GM19239 (cell line): ENCODE measurements around the gene SENP7.
"Not testable (repeated sequence)": the region's sequence is repeated elsewhere in the genome, so short reads cannot be mapped to it uniquely, and the experiment has no call there.

ENCODE experiments used
- DNase-seq: peaks from one replicate; pipeline ENCODE4 v3.0.0; 2011; ENCODE audit warnings: low spot score; ENCODE audit not compliant: insufficient read length
- FAIRE-seq: peaks from 2 replicates; lab custom pipeline; 2011; peaks lifted over from hg19 to GRCh38; lab: Jason Lieb, UNC

SENP7 gene

DNA sequence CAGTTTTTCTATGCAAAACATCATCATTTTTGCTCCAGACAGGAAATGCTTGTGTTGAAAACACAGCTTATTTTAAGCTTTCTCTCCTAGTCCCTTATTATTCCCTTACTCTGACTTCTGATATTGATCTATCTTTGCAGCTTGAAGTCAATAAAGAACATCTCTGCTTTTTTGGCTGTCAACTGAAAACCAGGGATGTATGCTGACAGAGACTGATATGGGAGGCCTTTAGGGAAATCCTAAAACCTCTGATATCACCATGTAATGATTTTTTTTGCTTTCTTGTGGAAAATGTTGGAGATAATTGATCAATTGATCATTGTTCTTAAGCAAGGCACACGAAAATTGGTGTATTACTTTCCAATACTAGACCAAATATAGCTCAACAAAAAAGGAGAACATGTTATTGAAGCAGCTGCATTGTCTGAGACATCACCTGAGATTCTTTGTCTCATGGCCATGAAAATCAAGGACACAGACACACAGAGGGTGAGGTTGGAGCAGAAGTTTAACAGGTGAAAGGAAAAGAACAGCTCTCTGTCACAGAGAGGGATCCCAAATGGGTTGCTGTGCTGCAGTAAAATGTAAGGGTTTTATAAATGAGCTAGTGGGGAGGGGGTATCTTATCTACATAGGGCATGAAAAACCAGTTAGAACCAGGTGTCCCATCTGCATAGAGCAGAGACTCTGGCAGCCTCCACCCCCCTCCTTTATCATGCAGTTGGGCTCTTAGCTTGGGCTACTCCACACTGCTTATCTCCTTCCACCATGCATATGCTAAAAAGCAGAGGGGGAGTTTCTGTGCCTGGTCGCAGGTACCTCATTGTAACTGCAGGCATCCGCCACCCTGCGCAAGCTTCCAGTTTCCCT, 17.0 kb upstream of the SENP7 start:
- FAIRE-seq: no peak
- DNase-seq: no peak

DNA sequence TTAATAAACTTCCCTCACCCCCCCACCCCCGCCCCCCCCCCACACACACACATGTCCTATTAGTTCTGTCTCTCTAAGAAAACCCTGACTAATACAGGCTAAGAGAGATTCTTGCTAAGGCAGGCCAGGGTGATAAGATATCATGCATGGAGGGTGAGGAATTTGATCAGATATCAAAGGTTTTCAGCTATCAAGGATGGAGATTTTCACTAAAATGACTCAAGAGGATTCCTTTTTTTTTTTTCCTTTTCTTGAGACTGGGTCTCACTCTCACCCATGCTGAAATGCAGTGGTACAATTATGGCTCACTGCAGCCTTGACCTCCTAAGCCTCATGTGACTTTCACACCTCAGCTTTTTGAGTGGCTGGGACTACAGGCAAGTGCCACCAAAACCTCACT, 14.9 kb upstream of the SENP7 start:
- no peak for FAIRE-seq

DNA sequence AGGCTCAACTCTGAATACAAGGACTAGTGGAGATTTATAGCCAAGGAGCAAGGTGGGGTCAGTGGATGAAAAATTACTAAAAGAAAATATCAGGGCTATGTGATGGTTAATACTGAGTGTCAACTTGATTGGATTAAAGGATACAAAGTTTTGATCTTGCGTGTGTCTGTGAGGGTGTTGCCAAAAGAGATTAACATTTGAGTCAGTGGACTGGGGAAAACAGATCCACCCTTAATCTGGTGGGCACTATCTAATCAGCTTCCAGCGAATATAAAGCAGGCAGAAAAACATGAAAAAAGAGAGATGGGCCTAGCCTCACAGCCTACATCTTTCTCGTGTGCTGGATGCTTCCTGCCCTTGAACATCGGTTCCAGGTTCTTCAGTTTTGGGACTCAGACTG, 14.4 kb upstream of the SENP7 start:
- no peak for FAIRE-seq
- DNase-seq: no peak

More for the DNA sequence above, 14.9 kb upstream of the SENP7 start:
- no peak for DNase-seq

DNA sequence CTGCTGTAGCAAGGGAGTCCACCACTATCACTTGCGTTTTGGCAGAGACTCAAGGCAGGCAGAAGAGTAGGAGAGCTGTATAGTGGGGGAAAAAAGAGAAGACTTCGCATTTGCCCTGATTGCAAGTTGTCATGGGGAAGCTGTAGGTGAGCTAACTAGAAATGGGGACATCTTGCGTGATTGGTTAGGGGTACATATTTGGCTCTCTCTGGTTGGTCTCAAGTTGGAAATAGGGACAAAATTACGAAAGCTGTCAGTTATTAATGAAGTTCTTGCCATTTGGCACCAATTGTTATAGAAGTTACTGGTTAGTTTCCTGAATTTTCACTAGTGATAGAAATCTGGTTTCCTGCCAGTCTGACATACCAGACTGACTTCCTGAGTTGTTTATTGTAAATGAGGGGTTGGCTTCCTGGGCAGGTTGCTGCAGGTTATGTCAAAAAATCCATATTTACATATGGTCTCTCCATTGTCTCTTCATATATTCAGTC, 8.2 kb upstream of the SENP7 start:
- DNase-seq (no peak), FAIRE-seq (no peak)

DNA sequence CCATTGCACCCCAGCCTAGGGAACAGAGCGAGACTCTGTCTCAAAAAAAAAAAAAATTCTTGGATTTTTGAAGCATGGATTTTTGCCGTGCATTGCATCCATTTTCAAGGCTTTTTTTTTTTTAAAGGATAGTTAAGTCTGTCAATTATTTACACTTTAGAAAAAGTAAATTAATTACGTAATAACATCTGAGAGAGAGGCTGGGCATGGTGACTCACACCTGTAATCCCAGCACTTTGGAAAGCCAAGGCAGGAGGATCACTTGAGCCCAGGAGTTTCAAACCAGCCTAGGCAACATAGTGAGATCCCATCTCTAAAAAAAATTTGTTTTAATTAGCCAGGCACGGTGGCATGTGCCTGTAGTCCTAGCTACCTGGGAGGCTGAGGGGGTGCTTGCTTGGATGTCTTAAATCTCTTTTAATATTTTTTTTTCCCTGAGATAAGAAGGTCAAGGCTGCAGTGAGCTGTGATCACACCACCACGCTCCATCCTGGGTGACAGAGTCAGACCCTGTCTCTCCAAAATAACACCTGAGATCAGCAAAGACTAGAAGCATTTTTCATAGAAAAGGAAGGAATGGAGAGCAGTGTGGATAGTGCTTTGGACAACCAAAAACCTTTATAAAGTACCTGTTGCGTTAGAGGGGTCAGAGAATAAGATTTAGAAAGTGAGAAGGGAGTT, 6.8 kb upstream of the SENP7 start:
- peak; percentile 14 for FAIRE-seq

DNA sequence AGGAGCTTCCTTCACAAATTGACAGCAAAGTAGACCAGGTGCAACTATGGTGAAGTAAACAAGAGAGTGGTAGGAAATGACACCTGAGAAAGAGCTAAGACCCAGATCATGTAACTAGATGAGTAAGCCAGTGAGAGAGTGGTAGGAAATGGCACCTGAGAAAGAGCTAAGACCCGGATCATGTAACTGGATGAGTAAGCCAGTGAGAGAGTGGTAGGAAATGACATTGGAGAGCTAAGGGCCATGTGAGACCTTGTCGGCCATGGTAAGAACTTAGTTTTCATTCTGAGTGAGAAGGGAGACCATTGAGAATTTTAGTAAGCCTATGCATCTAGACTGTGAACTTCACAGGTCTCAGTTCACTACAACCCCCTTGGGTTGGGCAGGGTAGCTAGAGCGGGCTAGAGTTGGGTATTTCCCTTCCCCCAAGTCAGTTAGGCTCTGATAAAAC, 5.4 kb upstream of the SENP7 start:
- DNase-seq (peak; percentile 49), FAIRE-seq (peak; percentile 99)

More for the DNA sequence above, 6.8 kb upstream of the SENP7 start:
- no peak for DNase-seq

DNA sequence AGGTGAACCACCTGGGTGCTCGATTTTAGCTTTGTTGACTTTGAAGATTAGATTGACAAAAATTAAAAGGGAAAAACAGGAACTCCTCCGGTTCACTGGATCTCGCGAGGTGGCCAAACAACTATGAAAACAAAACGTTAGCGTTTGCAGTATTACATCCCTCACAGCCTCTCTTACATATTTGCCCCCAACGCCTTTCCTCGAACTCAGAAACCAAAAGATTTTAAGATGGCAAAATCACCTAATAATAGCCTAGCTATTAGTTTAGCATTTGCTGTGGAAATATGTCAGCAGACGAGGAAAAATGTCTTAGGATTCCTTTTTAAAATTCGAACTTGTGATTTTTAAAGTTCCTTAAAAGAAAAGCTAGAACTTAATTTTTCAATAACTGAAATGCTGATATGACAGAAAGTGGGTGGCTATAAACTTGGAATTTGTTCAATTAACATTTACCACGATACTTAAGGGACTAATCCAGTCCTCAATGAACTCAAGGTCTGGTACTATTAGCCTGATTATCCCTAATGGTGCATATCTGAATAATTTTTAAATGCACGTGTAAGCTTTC, 491 bp upstream of the SENP7 start:
- FAIRE-seq: no peak
- peak; percentile 39 for DNase-seq

DNA sequence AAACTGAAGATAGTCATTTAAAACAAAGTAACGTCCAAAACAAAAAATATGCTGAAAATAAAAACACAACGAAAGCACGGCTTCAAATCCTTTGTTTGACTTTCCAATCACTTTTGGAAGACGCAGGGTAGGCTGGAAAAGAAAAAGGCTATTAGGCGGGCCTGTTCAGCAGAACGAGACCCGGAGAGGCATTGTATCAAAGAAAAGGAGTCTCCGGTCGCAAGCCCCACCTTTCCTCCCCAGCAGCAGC, 691 bp downstream of the SENP7 start:
- no peak for FAIRE-seq

DNA sequence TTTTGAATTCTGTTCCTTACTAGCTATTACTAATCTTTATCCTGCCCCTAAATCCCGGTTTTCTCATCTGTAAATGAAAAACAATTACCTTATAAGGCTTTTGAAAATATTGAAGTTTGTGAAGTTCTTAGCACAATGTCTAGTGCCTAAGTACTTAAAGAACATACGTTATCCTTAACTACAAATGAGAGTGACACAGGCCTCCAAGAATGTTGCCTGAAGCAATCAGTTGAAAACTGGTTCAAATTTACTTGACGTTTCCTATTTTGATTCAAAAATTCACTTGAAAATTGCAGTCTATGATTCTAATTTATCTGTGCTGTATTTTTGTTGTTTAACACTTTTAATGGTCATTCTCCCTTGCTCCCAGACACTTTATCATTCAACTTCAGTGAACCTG, 3.2 kb downstream of the SENP7 start:
- FAIRE-seq (peak; percentile 4), DNase-seq (no peak)

More for the DNA sequence above, 691 bp downstream of the SENP7 start:
- peak; percentile 26 for DNase-seq

DNA sequence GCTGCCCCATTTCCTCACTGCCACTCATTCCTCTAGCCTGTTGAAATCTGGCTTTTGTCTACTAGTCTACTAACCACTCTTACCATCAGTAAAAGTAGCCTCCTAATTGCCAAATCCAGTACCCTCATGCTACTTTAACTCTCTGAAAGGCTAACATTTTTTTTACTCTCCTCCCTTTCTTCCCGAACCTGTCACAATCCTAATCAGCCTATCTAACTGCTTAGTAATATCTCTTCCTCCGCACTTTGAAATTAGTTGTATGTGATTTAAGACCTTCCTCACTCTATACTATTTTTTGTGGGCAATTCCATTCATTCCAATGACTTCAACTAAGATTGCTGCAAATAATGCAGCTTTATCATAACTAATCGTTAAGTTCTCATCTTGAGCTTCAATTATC, 3.7 kb downstream of the SENP7 start:
- DNase-seq (no peak), FAIRE-seq (no peak)

DNA sequence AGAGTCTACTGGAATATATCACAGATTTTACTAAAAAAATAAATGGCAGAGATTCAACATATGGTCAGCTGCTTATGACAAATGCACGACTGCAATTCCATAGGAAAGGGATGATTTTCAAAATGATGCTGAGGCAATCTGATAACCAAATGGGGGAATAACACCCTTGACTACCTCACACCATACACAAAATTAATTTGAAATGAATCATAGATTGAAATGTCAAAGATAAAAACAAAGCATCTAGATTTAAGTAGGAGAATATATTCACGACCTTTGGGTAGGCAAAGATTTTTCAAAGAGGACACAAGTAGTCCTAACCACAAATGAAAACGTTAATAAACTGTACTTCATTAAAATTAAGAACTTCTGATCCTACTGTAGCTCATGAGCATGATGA, 11.2 kb downstream of the SENP7 start:
- FAIRE-seq (no peak), DNase-seq (no peak)

DNA sequence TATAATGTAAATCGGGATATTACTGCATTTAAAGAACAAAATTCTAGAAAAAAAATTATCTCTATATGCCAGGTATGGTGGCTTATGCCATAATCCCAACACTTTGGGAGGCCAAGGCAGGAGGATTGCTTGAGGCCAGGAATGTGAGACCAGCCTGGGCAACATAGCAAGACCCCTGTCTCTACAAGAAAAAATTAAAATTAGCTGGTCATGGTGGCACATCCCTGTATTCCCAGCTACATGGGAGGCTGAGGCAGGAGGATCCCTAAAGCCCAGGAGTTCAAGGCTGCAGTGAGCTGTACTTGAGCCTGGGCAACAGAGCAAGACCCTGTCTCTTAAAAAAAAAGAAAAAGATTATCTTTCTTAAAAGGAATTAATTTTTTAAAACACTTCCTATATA, 12.8 kb downstream of the SENP7 start:
- no peak for FAIRE-seq
- DNase-seq: no peak

DNA sequence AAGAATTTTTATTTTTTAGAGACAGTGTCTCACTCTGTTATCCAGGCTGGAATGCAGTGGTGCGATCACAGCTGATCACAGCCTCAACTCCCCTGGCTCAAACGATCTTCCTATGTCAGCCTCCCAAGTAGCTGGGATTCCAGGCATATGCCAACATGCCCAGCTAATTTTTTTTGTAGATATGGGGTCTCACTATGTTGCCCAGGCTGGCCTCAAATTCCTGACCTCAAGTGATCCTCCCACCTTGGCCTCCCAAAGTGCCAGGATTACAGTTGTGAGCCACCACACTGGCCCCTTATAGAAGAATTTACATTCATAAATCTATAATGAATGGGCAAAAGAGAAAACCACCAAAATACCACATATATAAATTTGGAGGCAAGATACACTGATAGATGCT, 15.2 kb downstream of the SENP7 start:
- DNase-seq (no peak), FAIRE-seq (no peak)

DNA sequence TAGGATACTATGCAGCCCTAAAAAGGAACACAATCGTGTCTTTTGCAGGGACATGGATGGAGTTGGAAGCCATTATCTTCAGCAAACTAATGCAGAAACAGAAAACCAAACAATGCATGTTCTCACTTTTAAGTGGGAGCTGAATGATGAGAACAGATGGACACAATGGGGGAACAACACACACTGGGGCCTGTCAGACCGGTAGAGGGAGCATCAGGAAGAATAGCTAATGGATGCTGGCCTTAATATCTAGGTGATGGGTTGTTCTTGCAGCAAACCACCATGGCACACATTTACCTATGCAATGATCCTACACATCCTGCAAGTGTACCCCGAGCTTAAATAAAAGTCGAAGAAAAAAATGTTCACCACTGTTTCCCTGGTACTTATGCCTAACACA, 17.5 kb downstream of the SENP7 start:
- DNase-seq: no peak
- FAIRE-seq: no peak

DNA sequence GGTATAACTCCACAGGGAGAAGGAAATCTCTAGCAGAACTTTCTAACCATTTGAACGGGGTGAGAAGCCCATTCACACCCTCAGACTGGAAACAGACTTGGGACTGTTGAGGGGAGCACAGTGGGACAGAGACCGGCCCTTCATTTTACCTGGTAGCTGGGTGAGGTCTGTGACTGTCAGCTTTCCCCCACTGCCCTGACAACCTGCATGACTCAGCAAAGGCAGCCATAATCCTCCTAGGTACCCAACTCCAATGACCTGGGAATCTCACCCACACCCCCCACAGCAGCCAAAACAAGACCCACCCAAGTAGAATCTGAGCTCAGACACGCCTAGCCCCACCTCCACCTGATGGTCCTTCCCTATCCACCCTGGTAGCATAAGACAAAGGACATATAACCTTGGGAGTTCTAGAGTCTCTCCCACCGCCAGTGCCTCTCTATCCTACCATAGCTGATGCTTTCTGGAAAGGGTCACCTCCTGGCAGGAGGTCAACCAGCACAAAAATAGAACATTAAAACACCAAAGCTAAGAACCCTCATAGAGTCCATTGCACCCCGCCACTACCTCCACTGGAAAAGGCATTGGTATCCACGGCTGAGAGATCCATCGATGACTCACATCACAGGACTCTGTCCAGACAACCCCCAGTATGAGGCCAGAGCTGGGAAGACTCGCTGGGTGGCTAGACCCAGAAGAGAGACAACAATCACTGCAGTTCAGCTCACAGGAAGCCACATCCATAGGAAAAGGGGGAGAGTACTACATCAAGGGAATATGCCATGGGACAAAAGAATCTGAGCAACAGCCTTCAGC, 28.0 kb downstream of the SENP7 start:
- DNase-seq (no peak), FAIRE-seq (no peak)

DNA sequence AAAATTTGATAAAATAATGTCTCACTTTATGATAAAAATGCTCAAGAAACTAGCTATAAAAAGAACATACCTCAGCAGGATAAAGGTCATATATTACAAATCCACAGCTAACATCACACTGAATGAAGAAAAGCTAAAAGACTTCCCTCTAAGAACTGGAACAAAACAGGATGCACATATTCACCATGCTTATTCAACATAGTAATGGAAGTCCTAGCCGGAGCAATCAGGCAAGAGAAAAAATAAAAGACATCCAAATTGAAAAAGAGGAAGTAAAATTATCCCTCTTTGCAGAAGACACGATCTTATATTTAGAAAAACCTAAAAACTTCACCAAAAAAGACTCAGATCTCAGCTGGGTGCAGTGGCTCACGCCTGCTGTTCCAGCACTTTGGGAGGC, 34.0 kb downstream of the SENP7 start:
- DNase-seq: no peak
- no peak for FAIRE-seq

DNA sequence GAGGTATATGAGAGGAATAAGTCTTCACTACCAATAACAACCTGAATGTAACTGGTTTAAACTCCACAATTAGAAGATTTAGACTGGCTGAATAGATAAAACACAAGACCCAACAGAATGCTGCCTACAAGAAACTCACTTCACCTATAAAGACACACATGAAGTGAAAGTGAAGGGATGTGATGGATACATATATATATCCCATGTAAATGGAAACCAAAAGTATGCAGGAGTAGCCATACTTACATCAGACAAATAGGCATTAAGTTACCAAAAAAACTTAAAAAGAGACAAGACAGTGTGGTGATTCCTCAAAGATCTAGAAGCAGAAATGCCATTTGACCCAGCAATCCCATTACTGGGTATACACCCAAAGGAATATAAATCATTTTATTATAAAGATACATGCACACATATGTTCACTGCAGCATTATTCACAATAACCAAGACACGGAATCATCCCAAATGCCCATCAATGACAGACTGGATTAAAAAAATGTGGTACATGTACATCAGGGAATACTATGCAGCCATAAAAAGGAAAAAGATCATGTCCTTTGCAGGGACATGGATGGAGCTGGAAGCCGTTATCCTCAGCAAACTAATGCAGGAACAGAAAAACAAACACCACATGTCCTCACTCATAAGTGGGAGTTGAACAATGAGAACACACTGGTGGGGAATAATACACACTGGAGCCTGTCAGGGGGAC, 38.0 kb downstream of the SENP7 start:
- DNase-seq, FAIRE-seq: not testable (repeated sequence)

DNA sequence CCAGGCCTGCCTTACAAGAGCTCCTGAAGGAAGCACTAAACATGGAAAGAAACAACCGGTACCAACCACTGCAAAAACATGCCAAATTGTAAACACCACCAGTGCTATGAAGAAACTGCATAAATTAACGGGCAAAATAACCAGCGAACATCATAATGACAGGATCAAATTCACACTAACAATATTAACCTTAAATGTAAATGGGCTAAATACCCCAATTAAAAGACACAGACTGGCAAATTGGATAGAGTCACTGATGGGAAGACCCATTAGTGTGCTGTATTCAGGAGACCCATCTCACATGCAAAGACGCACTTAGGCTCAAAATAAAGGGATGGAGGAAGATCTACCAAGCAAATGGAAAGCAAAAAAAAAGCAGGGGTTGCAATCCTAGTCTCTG, 44.3 kb downstream of the SENP7 start:
- not testable (repeated sequence) for FAIRE-seq, DNase-seq

DNA sequence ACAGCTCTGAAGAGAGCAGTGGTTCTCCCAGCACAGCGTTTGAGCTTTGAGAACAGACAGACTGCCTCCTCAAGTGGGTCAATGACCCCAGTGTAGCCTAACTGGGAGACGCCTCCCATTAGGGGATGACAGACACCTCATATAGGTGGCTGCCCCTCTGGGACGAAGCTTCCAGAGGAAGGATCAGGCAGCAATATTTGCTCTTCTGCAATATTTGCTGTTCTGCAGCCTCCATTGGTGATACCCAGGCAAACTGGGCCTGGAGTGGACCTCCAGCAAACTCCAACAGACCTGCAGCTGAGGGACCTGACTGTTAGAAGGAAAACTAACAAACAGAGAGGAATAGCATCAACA, 45.7 kb downstream of the SENP7 start:
- not testable (repeated sequence) for FAIRE-seq, DNase-seq
